Esophagus squamous epithelium (tissue), 4 donors: Measurements from ENCODE around the gene RIMBP2.

Source experiments
- POLR2A ChIP-seq, 4 donors: fragments of 450-650 bp; IDR thresholded peaks; one replicate each; pipeline ENCODE4 v1.6.1; 2017; ENCODE audit warnings: antibody characterized with exemption in 4 of 4, mild to moderate bottlenecking in 4 of 4, moderate library complexity in 3 of 4
- TF ChIP-seq, protein P1 (sequence below), 6 experiments: fragments of 450-650 bp in 4 of 6; fragments of 200-600 bp in 2 of 6; sonication (generic) in 2 of 6; IDR thresholded peaks; one replicate each; pipeline ENCODE4 v1.5.1; 2016 to 2019; ENCODE audit warnings: antibody characterized with exemption in 6 of 6, mild to moderate bottlenecking in 4 of 6, moderate library complexity in 4 of 6

DNA sequence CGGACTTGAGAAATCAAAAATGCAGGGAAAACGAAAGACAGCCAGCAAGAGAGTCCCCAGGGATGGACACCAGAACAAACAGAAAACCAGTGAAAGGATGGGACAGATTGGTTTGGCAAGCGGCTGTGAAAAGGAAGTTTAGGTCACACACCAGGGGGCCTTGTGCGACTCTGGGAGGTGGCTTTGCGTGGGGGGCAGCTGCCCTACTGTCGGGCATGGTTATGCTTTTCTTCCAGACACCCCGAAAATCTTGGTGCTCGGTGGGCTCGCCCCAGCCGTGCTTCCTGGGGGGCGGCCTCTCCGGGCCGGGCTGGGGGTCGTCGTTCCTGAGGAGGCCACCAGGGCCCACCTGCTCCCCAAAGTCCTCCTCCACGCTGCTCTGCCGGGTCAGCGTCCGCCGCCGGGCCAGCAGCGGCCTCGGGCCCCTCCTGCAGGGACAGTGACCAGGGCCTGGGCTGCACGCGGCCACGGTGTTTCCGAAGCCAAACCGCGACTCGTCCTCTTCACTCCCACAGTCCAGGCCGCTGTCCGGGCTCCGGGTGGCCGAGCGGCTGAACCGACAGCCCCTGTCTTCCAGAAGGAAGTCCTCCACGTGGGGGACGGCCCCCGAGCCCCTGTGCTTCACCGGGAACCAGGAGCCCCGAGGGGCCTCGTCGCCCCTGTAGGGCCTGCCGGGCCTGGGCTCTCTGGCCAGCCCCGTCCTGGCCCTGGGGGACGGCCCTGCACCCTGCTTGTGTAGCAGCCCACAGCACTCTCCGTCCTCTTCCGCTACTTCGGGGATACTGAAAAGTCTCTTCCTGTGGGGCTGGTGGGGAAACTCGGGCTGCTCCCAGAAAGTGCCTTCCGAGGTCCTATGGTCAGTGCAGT, 291.9 kb downstream of the RIMBP2 start:
- TF ChIP-seq, protein P1, sequence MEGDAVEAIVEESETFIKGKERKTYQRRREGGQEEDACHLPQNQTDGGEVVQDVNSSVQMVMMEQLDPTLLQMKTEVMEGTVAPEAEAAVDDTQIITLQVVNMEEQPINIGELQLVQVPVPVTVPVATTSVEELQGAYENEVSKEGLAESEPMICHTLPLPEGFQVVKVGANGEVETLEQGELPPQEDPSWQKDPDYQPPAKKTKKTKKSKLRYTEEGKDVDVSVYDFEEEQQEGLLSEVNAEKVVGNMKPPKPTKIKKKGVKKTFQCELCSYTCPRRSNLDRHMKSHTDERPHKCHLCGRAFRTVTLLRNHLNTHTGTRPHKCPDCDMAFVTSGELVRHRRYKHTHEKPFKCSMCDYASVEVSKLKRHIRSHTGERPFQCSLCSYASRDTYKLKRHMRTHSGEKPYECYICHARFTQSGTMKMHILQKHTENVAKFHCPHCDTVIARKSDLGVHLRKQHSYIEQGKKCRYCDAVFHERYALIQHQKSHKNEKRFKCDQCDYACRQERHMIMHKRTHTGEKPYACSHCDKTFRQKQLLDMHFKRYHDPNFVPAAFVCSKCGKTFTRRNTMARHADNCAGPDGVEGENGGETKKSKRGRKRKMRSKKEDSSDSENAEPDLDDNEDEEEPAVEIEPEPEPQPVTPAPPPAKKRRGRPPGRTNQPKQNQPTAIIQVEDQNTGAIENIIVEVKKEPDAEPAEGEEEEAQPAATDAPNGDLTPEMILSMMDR (IDR thresholded peaks at IDR 0.05) = no peak
- no peak for TF ChIP-seq POLR2A (IDR thresholded peaks at IDR 0.05)
